ENCODE results near the gene SETBP1.
A peak's percentile ranks its signal among the peaks of the same experiment; 100 is the strongest.

The SETBP1 gene

DNA sequence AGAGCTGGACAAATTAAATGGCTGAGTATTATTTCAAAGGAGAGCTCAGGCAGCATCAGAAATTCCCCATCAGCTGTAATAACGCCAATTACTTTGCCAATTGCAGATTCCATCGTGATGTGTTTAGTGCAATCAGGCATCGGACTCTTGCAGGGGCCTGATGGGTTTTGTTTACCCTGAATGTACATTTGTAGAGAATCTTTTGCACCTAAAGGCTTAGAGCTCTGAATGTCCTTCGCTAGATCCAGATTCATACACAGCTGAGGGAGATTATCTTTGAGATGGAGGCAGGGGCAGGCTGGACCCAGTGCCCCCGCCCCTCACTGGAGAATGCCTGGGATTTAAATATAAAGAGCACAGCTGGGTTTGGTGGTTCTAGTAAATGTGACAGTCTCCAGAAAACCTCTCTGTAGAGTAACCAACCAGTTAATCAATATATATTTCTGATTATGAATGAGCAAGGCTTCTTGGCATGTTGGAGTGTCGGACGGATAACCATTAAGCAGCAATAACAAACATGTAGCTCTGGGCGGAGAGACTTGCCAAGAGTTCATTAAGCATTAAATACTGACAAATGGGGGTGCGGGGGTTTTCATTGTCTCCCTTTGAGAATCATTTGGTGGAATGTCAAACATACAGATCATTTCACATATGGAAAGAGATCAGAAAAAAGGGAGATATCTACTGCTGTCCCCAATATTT lies 200.9 kb downstream of the SETBP1 start:
- DNase-seq, result peak; percentile 53

DNA sequence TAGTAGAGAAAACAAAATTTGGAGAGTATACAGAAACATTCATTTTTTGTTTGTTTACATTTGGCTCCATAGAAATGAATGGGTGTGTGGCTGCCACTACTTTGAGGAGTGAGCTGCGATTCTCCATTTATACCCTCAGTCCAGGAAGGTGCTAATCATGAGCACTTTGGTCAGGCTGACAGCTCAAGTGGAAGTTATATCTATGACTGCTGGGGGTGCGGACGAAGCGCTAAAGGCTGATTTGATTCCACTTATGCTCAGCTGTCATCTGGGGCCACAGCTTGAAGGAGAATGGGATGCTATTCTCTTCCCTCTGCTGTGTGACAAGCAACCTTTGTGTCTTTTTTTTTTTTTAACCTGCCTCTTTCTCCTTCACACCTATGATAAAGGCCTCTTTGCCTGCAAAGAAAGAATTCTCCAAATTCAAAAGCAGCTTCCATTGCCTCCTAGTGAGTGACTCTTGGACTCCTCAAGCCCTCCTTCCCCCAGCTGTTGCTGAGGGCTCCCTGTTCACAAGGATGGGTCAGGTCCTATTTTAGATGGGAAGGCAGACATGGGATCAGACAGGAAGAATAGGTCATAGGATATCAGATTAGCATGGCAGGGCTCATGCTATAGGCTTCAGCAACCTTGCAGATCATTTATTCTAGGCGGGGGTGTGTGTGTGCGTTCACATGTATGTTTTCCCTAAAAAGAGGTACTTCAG lies 201.6 kb downstream of the SETBP1 start:
- peak; percentile 48 for DNase-seq

DNA sequence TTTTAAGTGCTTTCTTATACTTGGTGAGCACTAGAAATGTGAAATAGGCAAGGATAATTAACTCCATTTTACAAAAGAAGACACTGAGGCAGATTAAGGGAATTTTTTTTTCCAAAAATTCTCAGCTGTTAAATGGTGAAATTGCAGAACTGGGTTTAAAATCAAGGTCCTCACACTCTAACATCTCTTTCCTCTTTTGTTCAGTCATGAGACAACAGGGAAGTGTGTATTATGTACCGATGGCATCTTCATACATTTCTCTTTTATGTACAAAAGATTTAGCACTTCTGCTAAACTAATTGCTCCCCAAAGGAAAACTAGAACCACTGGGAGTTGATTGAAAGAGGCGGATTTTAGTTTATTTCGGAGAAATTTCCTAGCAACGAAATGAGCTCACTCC lies 203.0 kb downstream of the SETBP1 start:
- no peak for DNase-seq

DNA sequence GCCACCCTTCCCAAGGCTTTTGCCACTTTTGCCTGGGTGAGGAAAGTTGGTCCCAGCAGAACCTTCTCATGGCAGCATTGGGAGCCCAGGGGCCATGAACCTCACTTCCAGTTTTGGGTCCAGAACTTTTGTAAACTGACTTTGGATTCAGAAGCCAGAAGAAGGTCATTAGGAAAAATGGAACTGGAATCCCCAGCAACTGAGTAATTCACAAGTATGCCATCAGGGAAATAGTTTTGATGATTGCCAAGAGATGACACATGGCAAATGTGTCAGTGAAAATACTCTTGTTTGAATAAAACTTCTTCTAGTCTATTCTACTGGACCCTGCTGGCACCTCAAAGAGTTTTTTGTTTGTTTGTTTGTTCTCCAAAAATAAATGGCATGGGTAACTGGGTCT lies 203.7 kb downstream of the SETBP1 start:
- DNase-seq, result no peak

DNA sequence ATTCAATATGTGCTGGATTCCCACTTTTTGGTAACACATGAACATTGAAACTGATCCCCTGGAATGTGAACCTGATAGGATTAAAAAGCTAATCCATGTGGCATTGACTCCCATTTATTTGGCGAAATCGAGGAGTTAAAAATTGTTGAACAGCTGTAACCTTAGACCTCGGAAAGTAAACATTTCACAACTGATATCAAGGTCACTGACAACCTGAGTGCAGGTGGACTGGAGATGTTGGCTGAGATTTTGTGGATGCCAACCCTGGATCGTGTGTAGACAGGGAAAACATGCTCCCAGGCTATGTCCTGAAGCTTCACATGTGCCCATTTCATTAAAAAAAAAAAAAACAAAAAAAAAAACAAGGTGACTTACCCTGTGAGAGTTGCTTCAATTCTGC lies 204.8 kb downstream of the SETBP1 start:
- DNase-seq, result no peak

DNA sequence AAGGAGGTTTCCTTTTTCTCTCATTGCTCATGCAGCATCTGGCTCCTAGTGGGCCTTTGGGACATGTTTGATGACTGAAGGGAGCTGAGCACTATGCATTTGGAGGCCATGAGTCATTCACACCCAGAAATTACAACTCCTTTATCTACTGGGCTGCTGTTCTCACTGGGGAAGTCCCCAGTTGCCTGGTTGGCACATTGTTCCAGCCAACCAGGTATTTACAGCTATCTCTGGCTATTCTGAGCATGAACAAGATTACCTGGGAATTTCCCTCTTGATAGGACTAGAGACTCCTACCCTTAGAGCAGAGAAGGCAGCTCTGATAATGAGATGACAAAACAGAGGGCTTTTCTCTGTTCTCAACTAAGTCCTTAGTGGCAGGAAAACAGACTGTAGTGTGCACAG lies 206.5 kb downstream of the SETBP1 start:
- no peak for DNase-seq

DNA sequence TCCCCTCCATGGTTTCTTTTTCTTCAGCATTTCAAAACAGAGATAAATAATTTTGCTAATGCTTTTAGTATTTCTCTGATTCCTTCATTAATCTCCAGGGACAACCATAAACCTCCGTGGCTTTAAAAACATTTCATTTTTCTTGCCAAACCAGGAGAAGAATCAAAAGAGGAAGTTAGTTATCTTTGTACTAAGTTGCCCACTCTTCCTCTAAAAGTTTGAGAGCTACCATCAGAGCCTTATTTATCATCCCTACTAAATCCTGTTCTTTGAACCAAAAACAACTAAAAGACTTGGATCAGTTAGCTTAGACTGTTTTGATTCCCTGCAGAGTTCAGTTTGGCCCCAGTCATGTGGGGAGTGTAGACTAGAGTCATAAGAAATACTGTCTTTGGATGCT lies 208.4 kb downstream of the SETBP1 start:
- no peak for DNase-seq

DNA sequence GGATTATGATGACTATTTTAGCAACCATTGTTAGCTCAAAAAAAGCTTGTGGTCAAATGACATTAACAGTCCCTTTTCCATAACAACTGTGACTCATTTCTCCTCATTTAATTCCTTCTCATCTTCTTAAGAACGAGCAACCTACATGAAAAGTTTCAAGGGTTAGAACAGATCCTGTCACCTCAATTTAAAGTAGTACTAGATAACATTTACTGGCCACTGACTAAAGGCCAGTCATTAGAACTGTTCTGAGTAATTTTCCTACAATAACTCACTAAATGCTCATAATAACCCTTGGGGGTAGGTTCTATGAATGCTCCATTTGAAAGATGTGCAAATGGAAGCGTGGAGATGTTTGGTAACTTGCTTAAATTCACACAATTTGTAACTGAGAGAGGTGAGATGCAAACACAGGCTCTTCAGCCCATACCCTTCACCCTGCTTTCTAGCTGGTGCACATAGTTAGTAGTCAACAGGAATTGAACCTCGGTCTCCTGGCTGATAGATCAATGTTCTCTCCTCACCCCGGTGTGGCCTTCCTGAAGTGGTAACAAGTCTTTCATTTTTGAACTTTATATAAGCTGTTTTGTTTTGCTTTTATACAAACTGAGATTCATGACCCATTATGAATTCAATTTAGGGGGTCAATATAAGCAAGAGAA lies 212.5 kb downstream of the SETBP1 start:
- no peak for DNase-seq

DNA sequence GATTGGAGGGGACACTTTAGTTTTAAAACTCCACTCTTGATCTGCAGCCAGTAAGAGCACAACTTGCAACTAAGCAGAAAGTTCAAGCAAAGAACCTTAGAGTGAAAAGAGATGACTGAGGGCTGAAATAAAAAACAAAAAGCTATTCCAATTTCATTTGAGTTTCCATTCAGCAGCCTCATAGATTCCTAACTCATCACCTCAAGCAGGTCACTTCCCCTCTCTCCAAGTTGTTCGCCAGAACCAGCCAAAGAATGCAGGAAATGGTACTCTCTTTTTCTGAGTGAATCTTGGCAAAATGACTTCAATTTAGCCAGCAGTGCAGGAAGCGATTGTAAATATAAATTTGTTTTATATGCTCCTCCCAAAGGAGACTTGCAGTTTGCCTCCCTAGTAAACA lies 213.3 kb downstream of the SETBP1 start:
- DNase-seq, result no peak

DNA sequence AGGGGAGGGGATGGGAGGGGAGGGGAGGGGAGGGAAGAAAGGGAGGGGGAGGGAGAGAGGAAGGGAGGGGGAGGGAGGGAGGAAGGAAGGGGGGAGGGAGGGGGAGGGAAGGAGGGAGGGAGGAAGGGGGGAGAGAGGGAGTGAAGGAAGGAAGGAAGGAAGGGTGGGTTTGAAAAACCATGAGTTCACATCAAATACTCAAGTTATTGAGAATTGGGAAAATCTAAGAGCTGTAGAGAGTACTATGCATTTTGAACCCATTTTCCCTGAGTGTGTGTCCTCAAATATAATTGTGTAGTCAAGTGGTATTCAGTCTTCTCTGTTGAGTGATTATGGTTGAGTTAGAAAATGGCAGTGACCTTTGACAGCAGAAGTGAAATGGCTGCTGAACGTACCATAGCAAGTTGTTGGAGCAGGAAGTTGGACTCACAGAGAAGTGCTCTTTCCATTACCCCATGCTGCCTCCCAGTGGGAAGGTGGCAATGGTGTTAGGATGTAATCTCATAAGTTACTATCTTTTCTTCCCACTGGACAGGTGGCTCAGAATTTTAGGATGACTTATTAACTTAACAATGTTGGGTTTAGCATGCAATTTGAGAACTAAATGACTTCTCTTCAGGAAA lies 214.6 kb downstream of the SETBP1 start:
- peak; percentile 70 for DNase-seq

DNA sequence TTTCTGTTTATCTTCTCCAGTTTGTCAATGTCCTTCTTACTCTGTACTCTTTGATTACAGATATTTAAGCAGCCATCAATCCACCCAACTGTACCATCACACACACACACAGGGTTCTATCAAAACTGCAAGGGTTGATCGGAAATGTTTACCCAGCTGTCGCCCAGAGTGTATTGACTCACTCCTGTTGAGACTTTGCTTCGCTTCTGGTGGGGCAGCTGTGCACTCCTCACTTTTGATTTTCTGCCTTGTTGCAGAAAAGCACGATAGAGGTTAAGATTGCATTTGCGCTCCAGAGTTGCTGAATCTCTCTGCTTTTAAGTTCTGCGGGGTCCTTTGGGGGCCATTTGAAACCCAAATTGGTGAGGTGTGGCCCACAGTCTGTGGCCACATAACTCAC lies 216.2 kb downstream of the SETBP1 start:
- DNase-seq, result peak; percentile 97

DNA sequence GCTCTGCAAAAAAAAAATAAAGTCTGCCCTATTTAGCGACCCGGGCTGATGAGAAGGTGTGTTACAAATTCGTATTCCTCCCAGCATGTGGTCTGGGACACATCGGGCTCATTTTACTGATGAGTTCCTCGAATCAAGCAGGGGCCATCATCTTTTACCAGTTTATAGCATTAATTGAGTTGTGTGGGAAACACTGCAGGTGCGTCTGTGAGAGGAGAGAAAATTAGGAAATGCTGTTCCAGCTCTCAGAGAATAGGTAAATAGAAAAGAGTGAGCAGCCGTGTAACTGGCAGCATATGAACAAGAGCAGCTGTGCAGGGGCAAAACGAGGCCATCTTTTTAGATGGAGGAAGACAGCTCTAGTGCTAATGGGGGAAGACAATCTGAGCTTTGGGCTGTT lies 216.7 kb downstream of the SETBP1 start:
- peak; percentile 98 for DNase-seq

DNA sequence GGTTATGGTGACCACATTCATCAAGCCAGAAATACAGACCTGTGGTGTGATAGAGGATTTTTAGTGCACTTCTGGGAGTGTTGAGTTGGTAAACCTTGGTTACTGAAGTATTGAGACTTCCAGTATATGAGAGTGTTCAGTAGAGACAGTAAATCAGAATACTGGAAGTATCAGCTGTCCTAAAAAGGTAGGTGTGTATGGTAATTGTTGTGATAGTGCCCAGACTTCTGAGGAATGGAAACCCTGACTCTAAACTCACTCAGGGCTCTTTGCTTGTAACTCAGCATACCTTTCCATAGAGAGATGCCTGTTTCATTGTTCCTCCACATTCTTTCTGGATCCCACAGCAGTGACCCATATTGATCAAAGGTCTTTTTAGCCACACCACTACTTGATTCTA lies 217.1 kb downstream of the SETBP1 start:
- no peak for DNase-seq

DNA sequence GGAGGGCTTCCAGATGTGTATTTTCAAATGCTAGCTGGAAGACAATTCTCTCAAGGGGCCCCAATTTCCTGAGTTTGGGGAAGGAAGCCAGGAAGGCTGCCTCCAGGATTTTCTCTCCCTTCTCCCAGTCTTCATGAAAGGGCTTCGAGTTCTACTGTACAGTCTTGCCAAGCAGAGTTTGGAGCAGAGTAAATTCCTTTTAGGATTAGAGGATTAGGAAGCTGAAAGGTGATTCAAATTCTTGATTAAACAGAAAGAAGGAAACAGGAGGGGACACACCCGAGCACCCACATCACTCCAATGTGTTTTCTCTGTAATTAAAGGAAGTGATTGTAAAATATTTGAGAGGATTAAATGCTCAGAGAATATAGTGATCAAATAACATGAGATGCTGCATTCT lies 217.8 kb downstream of the SETBP1 start:
- DNase-seq, result peak; percentile 54

DNA sequence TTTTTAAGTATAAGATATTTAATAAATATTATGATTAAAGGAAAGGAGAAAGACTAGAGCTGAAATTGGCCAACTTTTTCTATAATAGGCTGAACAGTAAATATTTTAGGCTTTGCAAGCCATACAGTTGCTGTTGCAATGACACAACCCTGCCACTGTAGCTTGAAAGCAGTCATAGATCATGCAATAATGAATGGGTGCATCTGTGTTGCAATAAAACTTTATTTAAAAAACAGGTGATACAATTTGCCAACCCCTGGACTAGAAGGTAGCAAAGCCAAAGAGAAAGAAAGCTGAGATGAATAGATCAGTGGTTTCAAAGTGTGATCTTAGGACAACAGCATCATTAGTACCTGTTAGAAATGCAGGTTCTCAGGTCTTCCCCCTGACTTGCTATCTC lies 219.1 kb downstream of the SETBP1 start:
- DNase-seq, result no peak

DNA sequence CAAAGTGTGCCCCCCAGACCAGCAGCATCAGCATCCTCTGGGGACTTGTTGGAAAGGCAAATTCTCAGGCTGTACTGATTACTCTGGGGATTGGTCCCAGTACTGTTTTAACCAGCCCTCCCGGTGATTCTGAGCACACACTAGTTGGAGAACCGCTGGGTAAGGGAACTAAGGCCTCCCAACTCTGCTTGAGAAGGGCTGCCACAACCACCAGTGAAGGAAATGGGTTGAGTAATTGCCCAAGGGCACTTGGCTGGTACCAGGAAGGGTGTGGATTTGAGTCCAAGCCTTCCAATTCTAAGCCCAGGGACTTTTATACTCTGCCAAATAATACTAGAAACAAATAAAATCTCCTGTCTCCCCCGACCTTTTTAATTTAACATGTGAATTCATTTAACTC lies 219.9 kb downstream of the SETBP1 start:
- DNase-seq, result no peak

DNA sequence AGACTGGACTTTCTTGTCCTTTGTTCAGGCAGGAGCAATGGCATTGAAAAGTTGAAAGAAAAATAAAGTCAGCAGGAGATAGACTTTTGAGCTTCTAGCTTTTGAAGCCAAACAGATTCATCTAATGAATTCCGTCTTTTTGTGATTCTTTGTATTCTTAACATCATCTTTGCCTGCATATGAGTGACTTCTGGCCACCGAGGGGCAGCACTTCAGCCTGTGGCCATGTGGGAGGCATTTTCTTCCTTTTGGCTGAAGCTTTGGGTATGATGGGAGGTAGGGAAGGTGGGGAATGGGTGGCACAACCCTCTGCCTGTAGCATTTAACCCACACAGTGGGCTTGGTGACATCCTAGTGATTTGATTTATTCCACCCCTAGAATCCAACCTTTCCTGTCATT lies 220.6 kb downstream of the SETBP1 start:
- no peak for DNase-seq

DNA sequence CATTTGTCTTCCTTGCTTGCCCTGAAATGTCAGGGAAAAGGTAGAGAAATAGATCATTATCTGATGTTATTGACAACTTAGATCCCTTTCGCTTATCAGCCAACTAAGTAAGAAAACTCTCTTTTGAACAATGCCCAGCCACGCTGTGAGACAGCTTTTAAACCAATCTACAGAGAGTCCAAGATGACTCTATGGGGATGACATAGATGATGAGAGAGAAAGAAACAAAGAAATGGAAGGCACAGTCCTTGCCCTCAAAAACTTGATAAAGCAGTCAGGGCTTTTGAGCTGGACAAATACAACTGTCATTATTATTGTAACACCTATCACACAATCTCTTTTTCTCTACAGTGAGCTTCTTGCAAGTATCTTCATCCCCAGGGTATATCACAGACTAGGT lies 222.6 kb downstream of the SETBP1 start:
- DNase-seq, result no peak

DNA sequence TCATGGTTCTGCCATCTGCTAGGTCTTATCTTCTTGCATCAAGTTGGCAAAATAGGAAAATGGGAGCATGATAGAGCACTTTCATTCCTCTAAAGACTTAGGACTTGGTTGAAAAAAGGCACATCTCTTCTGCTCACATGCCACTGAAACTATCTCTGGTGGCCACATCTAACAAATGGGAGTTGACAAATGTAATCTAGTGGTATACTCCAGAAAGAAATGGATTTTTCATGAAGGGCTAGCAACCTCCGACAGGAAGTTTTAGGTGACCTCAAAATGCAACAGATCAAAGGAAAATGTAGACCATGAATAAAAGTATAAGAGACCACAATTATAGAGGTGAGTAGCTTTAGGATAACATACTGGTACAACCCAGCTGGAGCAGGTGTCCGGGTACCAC lies 224.1 kb downstream of the SETBP1 start:
- DNase-seq, result no peak

DNA sequence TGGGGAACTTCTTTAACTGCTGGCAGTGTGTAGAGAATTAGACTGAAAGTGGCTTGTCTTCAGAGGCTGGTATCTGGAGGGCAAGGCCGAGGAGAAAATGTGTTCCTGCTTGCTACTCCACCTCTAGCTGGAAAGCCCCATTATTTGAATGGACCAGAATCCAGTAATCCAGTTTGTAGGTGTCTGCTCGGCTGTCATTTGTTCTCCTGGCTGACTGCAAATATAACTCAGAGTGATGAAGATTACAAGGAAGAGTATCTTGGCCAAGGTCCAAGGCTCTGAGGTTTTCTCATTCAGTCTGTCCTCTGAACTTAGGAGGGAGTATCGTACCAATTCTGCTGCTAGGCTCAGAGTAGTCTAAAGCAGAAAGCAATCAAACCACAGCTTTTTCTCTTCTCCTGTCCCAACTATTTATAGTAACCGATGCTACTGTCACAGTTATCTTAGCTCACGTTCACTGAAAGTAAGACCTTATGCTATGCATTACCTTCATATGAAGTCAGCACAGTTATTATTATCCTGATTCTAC lies 228.6 kb downstream of the SETBP1 start:
- no peak for DNase-seq

DNA sequence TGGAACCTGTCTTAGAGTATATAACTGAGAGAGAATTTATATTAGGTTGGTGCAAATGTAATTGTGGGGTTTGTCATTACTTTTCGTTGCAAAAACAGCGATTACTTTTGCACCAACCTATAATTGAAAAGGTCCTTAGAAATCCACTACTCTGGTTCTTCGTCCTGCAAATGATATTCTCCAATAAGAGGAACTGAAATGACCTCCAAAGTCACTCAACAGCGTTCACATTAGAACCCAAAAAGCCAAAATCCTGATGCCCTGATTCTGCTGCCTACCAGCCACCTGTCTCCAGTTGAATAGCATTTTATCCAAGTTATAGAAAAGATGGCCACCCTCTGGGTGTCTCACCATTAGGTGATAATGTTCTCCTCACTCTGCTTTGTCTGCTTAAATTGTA lies 230.6 kb downstream of the SETBP1 start:
- no peak for DNase-seq

DNA sequence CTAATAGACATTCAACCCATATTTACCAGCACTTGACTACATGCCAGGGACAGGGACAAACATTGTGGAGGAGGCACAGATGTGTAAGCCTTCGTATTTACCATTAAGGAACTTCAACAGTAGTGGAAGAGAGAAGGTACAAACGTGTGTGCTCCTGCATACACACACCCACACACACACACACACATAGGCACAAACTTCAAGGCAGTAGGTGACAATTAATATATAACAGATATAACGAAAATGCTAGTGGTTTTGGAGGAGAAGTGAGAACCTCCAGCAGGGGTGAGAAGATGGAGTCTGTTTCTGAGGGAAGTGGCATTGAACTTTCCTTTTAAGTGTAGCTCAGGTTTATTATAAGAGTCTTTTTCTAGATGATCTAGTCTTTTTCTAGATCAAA lies 231.1 kb downstream of the SETBP1 start:
- no peak for DNase-seq

DNA sequence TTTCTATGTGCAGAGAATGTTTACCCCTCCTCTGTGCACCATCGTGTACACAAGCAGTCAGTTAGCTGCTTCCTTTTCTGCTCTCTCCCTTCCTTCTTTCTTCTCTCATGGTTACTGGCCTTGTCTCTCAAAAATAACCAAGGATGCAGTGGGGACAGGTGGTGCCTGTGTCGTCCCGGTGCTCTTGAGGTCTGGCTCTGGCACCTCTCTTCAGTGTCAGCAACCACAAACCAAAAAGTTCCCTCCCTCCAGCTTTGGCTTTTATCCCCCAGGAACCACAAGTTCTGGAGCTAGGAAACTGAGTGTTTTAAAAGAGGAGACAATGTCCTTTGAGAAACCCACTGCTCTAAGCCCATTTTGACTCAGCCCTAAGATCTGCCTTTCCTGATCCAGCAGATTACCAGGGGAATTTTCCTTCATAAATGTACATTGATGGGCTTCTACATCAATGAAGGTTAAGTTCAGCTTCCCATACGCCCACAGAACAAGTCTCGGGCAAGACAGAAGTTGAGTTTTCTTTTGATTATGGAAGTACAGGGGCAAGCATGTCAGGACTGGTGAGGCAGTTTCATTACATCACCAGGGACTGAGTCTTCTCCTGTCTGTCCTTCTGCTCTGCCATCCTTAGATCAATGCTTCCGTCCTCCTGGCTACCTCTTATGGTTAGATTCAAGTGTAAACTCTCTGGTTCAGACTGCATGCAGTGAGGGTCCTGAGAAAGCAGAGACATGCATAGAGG lies 232.2 kb downstream of the SETBP1 start:
- DNase-seq, result no peak

Data from NCI-H1092 treated with DMSO at 0.1 percent for 48 hours (cell line).